ENCODE measurements around the gene HCRTR1. TPM values are rescaled to one million over a fixed set of nuclear protein-coding genes. Genes with fewer than 3 reads are reported as not detected.

The HCRTR1 gene
- total and polyA plus RNA-seq, 2 experiments from 2014 or later: not detected

GRCh38 chr1:31654474-31654776, 36.9 kb downstream of the HCRTR1 start:
- H3K4me3 ChIP-seq: no peak overlapping the region
- H3K9me2 ChIP-seq (ENCODE audit: insufficient read depth): no peaks in the 10 kb centered on the region
- H3K27ac ChIP-seq: no peak overlapping the region
- no peaks in the 10 kb centered on the region for H3K79me2 ChIP-seq (ENCODE audit: insufficient read depth)
- no peaks in the 10 kb centered on the region for H3K4me1 ChIP-seq (ENCODE audit: insufficient read depth)
- peaks cover 26% of the 10 kb centered on the region; the same call in 1 of the 2 replicates for H3K36me3 ChIP-seq (ENCODE audit: low read depth)
- H3K9me3 ChIP-seq (ENCODE audit: low read depth): no peaks in the 10 kb centered on the region
- no peaks in the 10 kb centered on the region for H3K27me3 ChIP-seq (replicated peaks; ENCODE audit: insufficient read depth)
- H2AFZ ChIP-seq: no peak overlapping the region
- H4K20me1 ChIP-seq (ENCODE audit: insufficient read depth): no peaks in the 10 kb centered on the region
- WGBS, 2 experiments (ENCODE audit: low coverage in 1 of 2, low lambda C conversion rate in 2 of 2, missing lambda C conversion rate in 2 of 2): 87 to 90% methylated on average over 5 of the region's 5 CpGs
- no peak for TF ChIP-seq EZH2phosphoT487 (IDR thresholded peaks at IDR 0.05; ENCODE audit: insufficient read depth, low read depth)
- no peak for TF ChIP-seq EZH2 (IDR thresholded peaks at IDR 0.05; ENCODE audit: insufficient read depth, poor library complexity, severe bottlenecking)
- H3K9ac ChIP-seq: no peak overlapping the region
- no peak overlapping the region for H3K4me2 ChIP-seq (ENCODE audit: unreplicated experiment)
- H3F3A ChIP-seq (ENCODE audit: insufficient read depth): peaks cover 11% of the 10 kb centered on the region
- no peak for DNase-seq
- in situ Hi-C loops (cut with MboI): loop anchor here (25.0 kb wide), 1 partner anchor 308 kb away; no protein-coding TSS in a partner anchor

- no peaks in the 10 kb centered on the region for H3K27me3 ChIP-seq (replicated peaks; ENCODE audit: insufficient read depth)
- H2AFZ ChIP-seq: no peak overlapping the region
- no peaks in the 10 kb centered on the region for H4K20me1 ChIP-seq (ENCODE audit: insufficient read depth)
- DNase-seq: no peak
- 84 to 91% methylated on average over 6 of the region's 6 CpGs for WGBS, 2 experiments (ENCODE audit: low coverage in 1 of 2, low lambda C conversion rate in 2 of 2, missing lambda C conversion rate in 2 of 2)
- H3F3A ChIP-seq (ENCODE audit: insufficient read depth): peaks cover 11% of the 10 kb centered on the region
- no peaks in the 10 kb centered on the region for H3K79me2 ChIP-seq (ENCODE audit: insufficient read depth)
- H3K4me1 ChIP-seq (ENCODE audit: insufficient read depth): no peaks in the 10 kb centered on the region
- in situ Hi-C loops (cut with MboI): loop anchor here (25.0 kb wide), 1 partner anchor 307 kb away; no protein-coding TSS in a partner anchor
- H3K4me2 ChIP-seq (ENCODE audit: unreplicated experiment): no peak overlapping the region
- H3K4me3 ChIP-seq: no peak overlapping the region
- H3K9me2 ChIP-seq (ENCODE audit: insufficient read depth): no peaks in the 10 kb centered on the region
- H3K9me3 ChIP-seq (ENCODE audit: low read depth): no peaks in the 10 kb centered on the region
- H3K9ac ChIP-seq: no peak overlapping the region
- no peak for TF ChIP-seq EZH2phosphoT487 (IDR thresholded peaks at IDR 0.05; ENCODE audit: insufficient read depth, low read depth)
- TF ChIP-seq EZH2 (IDR thresholded peaks at IDR 0.05; ENCODE audit: insufficient read depth, poor library complexity, severe bottlenecking): no peak
- no peak overlapping the region for H3K27ac ChIP-seq
- peaks cover 26% of the 10 kb centered on the region; the same call in 1 of the 2 replicates for H3K36me3 ChIP-seq (ENCODE audit: low read depth)
These were observed 37.6 kb downstream of the HCRTR1 start for GRCh38 chr1:31655104-31655503.

GRCh38 chr1:31655756-31656155, 38.3 kb downstream of the HCRTR1 start:
- WGBS, 2 experiments (ENCODE audit: low coverage in 1 of 2, low lambda C conversion rate in 2 of 2, missing lambda C conversion rate in 2 of 2): 97 to 99% methylated on average over 4 of the region's 4 CpGs
- Histone ChIP-seq H3K4me1 (ENCODE audit: insufficient read depth) (no peaks in the 10 kb centered on the region), H3K9me3 (ENCODE audit: low read depth) (no peaks in the 10 kb centered on the region), H3K4me3 (no peak overlapping the region), H3K9ac (no peak overlapping the region), H3K27me3 (replicated peaks; ENCODE audit: insufficient read depth) (no peaks in the 10 kb centered on the region), H3K27ac (no peak overlapping the region), H3K9me2 (ENCODE audit: insufficient read depth) (no peaks in the 10 kb centered on the region), H3K36me3 (ENCODE audit: low read depth) (peaks cover 26% of the 10 kb centered on the region; the same call in 1 of the 2 replicates), H2AFZ (no peak overlapping the region), H3K4me2 (ENCODE audit: unreplicated experiment) (no peak overlapping the region), H4K20me1 (ENCODE audit: insufficient read depth) (no peaks in the 10 kb centered on the region), H3F3A (ENCODE audit: insufficient read depth) (peaks cover 10% of the 10 kb centered on the region), H3K79me2 (ENCODE audit: insufficient read depth) (no peaks in the 10 kb centered on the region)
- no peak for DNase-seq
- no peak for TF ChIP-seq EZH2phosphoT487 (IDR thresholded peaks at IDR 0.05; ENCODE audit: insufficient read depth, low read depth)
- TF ChIP-seq EZH2 (IDR thresholded peaks at IDR 0.05; ENCODE audit: insufficient read depth, poor library complexity, severe bottlenecking): no peak
- in situ Hi-C loops (cut with MboI): loop anchor here (25.0 kb wide), 1 partner anchor 307 kb away; no protein-coding TSS in a partner anchor

- no peak overlapping the region for H3K4me3 ChIP-seq
- no peak for DNase-seq
- no peak overlapping the region for H2AFZ ChIP-seq
- WGBS, 2 experiments (ENCODE audit: low coverage in 1 of 2, low lambda C conversion rate in 2 of 2, missing lambda C conversion rate in 2 of 2): 70 to 77% methylated on average over 13 to 14 of the region's 14 CpGs
- no peaks in the 10 kb centered on the region for H3K4me1 ChIP-seq (ENCODE audit: insufficient read depth)
- H3K4me2 ChIP-seq (ENCODE audit: unreplicated experiment): no peak overlapping the region
- H3K9me2 ChIP-seq (ENCODE audit: insufficient read depth): no peaks in the 10 kb centered on the region
- no peaks in the 10 kb centered on the region for H4K20me1 ChIP-seq (ENCODE audit: insufficient read depth)
- no peak overlapping the region for H3K27ac ChIP-seq
- H3K9me3 ChIP-seq (ENCODE audit: low read depth): no peaks in the 10 kb centered on the region
- H3K36me3 ChIP-seq (ENCODE audit: low read depth): peaks cover 20% of the 10 kb centered on the region; the same call in 1 of the 2 replicates
- no peaks in the 10 kb centered on the region for H3K27me3 ChIP-seq (replicated peaks; ENCODE audit: insufficient read depth)
- in situ Hi-C loops (cut with MboI): loop anchor here (25.0 kb wide), 1 partner anchor 305 kb away; no protein-coding TSS in a partner anchor
- H3F3A ChIP-seq (ENCODE audit: insufficient read depth): no peaks in the 10 kb centered on the region; the same call in none of the 2 replicates
- no peak for TF ChIP-seq EZH2phosphoT487 (IDR thresholded peaks at IDR 0.05; ENCODE audit: insufficient read depth, low read depth)
- no peak for TF ChIP-seq EZH2 (IDR thresholded peaks at IDR 0.05; ENCODE audit: insufficient read depth, poor library complexity, severe bottlenecking)
- H3K9ac ChIP-seq: no peak overlapping the region
- H3K79me2 ChIP-seq (ENCODE audit: insufficient read depth): no peaks in the 10 kb centered on the region
These were observed 39.7 kb downstream of the HCRTR1 start for GRCh38 chr1:31657020-31657804.

Measured in GM23248 (cell line).